Panc1 (cell line): ENCODE data around the gene SCRN2. TPM values are rescaled to one million over a fixed set of nuclear protein-coding genes. Genes with fewer than 3 reads are reported as not detected.

Experiments
- ATAC-seq: fragments of 200-7000 bp; cut with Tn5 transposase; 2 replicates; pipeline ENCODE4 v1.9.1; 2020; ENCODE audit warnings: mild to moderate bottlenecking, moderate library complexity
- BruUV-seq: library from RNA; stranded (reverse); fragments of 400-500 nt; replicated peaks from 2 replicates; lab custom pipeline; 2021; lab: Mats Ljungman, UMichigan
- CTCF ChIA-PET: fragments of 300-600 bp; sonication (Branson Sonifier 250); formaldehyde crosslinking; loops from one replicate; lab custom pipeline; 2022; ENCODE audit warnings: antibody characterized with exemption; lab: Charles Lee
- POLR2A ChIA-PET: fragments of 300-600 bp; sonication (Branson Sonifier 250); formaldehyde crosslinking; loops from one replicate; lab custom pipeline; 2022; ENCODE audit warnings: antibody characterized with exemption; lab: Charles Lee
- DNase-seq: peaks from one replicate; pipeline ENCODE4 v3.0.0-alpha.2; 2010; ENCODE audit warnings: low read depth, low spot score
- H3K27ac ChIP-seq: 2 replicates; pipeline ENCODE4 v1.5.1; 2011; ENCODE audit warnings: mild to moderate bottlenecking, low read length, inconsistent platforms
- H3K27me3 ChIP-seq: fragments of 200-500 bp; sonication (Bioruptor generic); 2 replicates; pipeline ENCODE4 v1.6.0; 2014; ENCODE audit warnings: low read length, inconsistent platforms; ENCODE audit not compliant: control insufficient read depth, insufficient read depth
- H3K36me3 ChIP-seq: fragments of 200-500 bp; sonication (Bioruptor generic); 2 replicates; pipeline ENCODE4 v1.5.1; 2014; ENCODE audit warnings: inconsistent platforms, mild to moderate bottlenecking, low read length, moderate library complexity; ENCODE audit not compliant: control insufficient read depth, insufficient read depth
- H3K4me1 ChIP-seq: 2 replicates; pipeline ENCODE4 v1.5.1; 2011; ENCODE audit warnings: inconsistent platforms, mild to moderate bottlenecking, low read length, moderate library complexity; ENCODE audit not compliant: control insufficient read depth, insufficient read depth
- H3K4me3 ChIP-seq, 2 experiments: 2 replicates each; pipeline ENCODE4 v1.5.1; 2011 to 2012; ENCODE audit warnings: low read depth in 2 of 2, low read length in 2 of 2, mild to moderate bottlenecking in 2 of 2, inconsistent platforms in 1 of 2, moderate library complexity in 1 of 2
- H3K9me3 ChIP-seq: fragments of 200-500 bp; sonication (Bioruptor generic); 2 replicates; pipeline ENCODE4 v1.5.1; 2014; ENCODE audit warnings: low read depth, mild to moderate bottlenecking, inconsistent platforms, low read length, moderate library complexity; ENCODE audit not compliant: control insufficient read depth, insufficient read depth
- POLR2AphosphoS5 ChIP-seq: IDR thresholded peaks from 2 replicates; pipeline ENCODE4 v1.6.1; 2012; ENCODE audit warnings: mild to moderate bottlenecking, low read depth, low read length, moderate library complexity
- SIN3A ChIP-seq: IDR thresholded peaks from 2 replicates; pipeline ENCODE4 v1.6.1; 2012; ENCODE audit warnings: low read depth, mild to moderate bottlenecking, low read length, moderate library complexity, borderline replicate concordance; ENCODE audit not compliant: insufficient read depth
- TCF7L2 ChIP-seq: IDR thresholded peaks from 2 replicates; pipeline ENCODE4 v1.6.1; 2011; ENCODE audit warnings: mild to moderate bottlenecking, low read depth, low read length, inconsistent platforms
- in situ Hi-C: cut with HindIII; loops from 2 replicates; pipeline ENCODE4 v1.10.0; 2016; ENCODE audit warnings: low sequenced_read_pairs, low pct_unique_long_range_greater_than_20kb
- intact Hi-C: fragments of 100-400 bp; cut with micrococcal nuclease; formaldehyde crosslinking; loops from one replicate; pipeline ENCODE4 v1.10.0; 2022; ENCODE audit not compliant: unreplicated experiment
- total RNA-seq: library from RNA; stranded (reverse); gene quantifications from one replicate; pipeline ENCODE4 v1.2.1, GENCODE V29; 2021; ENCODE audit not compliant: unreplicated experiment
- TF ChIP-seq, protein P1 (sequence below): fragments of 450-650 bp; IDR thresholded peaks from 2 replicates; pipeline ENCODE4 v1.5.1; 2017; ENCODE audit warnings: mild to moderate bottlenecking
- TF ChIP-seq, protein P2 (sequence below), 2 experiments: IDR thresholded peaks; 2 replicates each; pipeline ENCODE4 v1.6.1; 2011 to 2012; ENCODE audit warnings: low read depth in 2 of 2, control low read depth in 1 of 2, low read length in 1 of 2, mild to moderate bottlenecking in 1 of 2, moderate library complexity in 1 of 2; ENCODE audit not compliant: insufficient read depth in 1 of 2

The SCRN2 gene
- total RNA-seq, 1 experiment from 2014 or later = 34.9 TPM

DNA sequence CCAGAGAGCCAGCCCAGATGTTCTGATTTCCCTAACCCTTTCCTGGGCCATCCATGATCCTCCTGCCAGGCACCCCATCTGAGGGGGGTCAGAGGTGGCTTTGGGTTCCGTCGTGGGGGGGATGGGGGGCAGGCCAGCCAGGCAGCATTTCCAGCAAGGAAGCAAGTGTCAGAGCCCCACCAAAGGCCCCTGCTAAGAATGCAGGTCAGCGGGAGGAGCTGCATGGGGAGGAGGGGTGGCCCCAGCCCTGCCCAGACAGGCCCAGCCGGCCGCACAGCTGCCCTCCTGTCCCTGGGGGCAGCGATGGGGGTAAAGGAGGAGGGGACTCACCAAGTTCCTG is 2.3 kb upstream of the SCRN2 start:
- H3K4me3 ChIP-seq = no peak overlapping the region
- H3K27ac ChIP-seq = 0 out of 2 replicates have a peak overlapping the region, but pooled peaks have one; percentile 6
- H3K27me3 ChIP-seq = no peaks in the 10 kb centered on the region
- in situ Hi-C loops = no loop called here
- POLR2A ChIA-PET = interaction anchor here (1.1 kb wide), 1 partner anchor 46 kb away, joined by 11 read pairs; no protein-coding TSS in a partner anchor
- DNase-seq = no peak
- ATAC-seq = no peak
- H3K4me1 ChIP-seq = peaks cover 17% of the 10 kb centered on the region
- BruUV-seq = no TSS peak
- no peaks in the 10 kb centered on the region for H3K9me3 ChIP-seq
- intact Hi-C loops = loop anchor here (5.0 kb wide), 2 partner anchors 129 to 174 kb away; partner anchors contain the start of gene CDK5RAP3
- H3K36me3 ChIP-seq = no peaks in the 10 kb centered on the region
- TF ChIP-seq SIN3A (no peak), POLR2AphosphoS5 (no peak)
- TF ChIP-seq, protein P1, sequence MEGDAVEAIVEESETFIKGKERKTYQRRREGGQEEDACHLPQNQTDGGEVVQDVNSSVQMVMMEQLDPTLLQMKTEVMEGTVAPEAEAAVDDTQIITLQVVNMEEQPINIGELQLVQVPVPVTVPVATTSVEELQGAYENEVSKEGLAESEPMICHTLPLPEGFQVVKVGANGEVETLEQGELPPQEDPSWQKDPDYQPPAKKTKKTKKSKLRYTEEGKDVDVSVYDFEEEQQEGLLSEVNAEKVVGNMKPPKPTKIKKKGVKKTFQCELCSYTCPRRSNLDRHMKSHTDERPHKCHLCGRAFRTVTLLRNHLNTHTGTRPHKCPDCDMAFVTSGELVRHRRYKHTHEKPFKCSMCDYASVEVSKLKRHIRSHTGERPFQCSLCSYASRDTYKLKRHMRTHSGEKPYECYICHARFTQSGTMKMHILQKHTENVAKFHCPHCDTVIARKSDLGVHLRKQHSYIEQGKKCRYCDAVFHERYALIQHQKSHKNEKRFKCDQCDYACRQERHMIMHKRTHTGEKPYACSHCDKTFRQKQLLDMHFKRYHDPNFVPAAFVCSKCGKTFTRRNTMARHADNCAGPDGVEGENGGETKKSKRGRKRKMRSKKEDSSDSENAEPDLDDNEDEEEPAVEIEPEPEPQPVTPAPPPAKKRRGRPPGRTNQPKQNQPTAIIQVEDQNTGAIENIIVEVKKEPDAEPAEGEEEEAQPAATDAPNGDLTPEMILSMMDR = peak; percentile 73
- CTCF ChIA-PET = interaction anchor here (0.7 to 5.2 kb wide), 6 partner anchors 42 to 182 kb away, joined by 3 to 78 read pairs (median 8); no protein-coding TSS in a partner anchor

DNA sequence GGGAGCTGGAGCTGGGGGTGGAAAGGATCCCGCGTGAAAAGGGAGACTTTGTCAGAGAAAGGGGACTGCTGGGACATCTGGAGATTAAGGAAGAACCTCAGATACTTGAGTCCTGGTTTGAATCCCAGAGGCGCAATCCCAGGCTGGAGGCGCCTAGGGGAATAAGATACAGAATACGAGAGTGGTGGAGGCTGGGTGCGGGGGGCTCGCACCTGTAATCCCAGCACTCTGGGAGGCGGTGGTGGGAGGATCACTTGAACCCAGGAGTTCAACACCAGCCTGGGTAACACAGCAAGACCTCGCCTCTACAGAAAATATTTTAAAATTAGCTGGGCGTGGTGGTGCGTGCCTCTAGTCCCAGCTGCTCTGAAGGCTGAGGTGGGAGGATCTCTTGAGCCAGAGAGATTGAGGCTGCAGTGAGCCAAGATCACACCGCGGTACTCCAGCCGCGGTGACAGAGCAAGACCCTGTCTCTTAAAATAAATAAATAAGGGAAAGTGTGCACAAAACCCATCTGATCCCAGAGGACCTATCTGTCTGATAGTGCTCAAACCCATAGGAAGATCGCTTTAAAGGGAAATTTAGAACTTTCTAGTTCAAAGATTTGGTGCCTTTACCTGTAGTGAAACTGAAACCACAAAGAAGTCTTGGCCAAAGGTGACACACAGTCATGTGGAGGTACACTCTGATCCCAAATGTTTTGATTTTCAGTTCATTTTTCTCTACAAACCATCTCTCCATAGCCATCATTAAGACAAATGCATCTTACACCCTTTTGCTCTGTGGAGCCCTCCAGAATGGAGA is 617 bp upstream of the SCRN2 start:
- BruUV-seq = no TSS peak
- H3K27ac ChIP-seq = peak overlapping the region; percentile 76; the same call in 1 of the 2 replicates
- H3K4me3 ChIP-seq = peak overlapping the region; percentile 84 to 90
- peaks cover 17% of the 10 kb centered on the region for H3K4me1 ChIP-seq
- H3K9me3 ChIP-seq = no peaks in the 10 kb centered on the region
- ChIA-PET POLR2A (no interaction called here), CTCF (interaction anchor here (0.6 to 5.2 kb wide), 4 partner anchors 10 to 90 kb away, joined by 3 to 78 read pairs (median 6); partner anchors contain the start of genes LRRC46, MRPL10 and SP2)
- ATAC-seq (peak; percentile 19), DNase-seq (no peak)
- H3K27me3 ChIP-seq = no peaks in the 10 kb centered on the region
- TF ChIP-seq, protein P2, sequence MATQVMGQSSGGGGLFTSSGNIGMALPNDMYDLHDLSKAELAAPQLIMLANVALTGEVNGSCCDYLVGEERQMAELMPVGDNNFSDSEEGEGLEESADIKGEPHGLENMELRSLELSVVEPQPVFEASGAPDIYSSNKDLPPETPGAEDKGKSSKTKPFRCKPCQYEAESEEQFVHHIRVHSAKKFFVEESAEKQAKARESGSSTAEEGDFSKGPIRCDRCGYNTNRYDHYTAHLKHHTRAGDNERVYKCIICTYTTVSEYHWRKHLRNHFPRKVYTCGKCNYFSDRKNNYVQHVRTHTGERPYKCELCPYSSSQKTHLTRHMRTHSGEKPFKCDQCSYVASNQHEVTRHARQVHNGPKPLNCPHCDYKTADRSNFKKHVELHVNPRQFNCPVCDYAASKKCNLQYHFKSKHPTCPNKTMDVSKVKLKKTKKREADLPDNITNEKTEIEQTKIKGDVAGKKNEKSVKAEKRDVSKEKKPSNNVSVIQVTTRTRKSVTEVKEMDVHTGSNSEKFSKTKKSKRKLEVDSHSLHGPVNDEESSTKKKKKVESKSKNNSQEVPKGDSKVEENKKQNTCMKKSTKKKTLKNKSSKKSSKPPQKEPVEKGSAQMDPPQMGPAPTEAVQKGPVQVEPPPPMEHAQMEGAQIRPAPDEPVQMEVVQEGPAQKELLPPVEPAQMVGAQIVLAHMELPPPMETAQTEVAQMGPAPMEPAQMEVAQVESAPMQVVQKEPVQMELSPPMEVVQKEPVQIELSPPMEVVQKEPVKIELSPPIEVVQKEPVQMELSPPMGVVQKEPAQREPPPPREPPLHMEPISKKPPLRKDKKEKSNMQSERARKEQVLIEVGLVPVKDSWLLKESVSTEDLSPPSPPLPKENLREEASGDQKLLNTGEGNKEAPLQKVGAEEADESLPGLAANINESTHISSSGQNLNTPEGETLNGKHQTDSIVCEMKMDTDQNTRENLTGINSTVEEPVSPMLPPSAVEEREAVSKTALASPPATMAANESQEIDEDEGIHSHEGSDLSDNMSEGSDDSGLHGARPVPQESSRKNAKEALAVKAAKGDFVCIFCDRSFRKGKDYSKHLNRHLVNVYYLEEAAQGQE (IDR thresholded peaks at IDR 0.05; ENCODE audit: insufficient read depth in 1 of 2, low read depth in 2 of 2, low read length in 1 of 2) = no peak
- TF ChIP-seq, protein P1 = no peak; the same call in none of the 2 replicates
- TF ChIP-seq SIN3A (no peak), POLR2AphosphoS5 (no peak), TCF7L2 (no peak)
- intact Hi-C loops (loop anchor here (1.0 to 5.0 kb wide), 3 partner anchors 49 to 176 kb away; partner anchors contain the start of gene CDK5RAP3), in situ Hi-C loops (no loop called here)
- H3K36me3 ChIP-seq = no peaks in the 10 kb centered on the region
